Endothelial cell (in vitro differentiated cells): ENCODE data around the gene TADA3. TPM values are rescaled to one million over a fixed set of nuclear protein-coding genes. Genes with fewer than 3 reads are reported as not detected.

ENCODE experiments used
- DNase-seq: peaks from one replicate; pipeline ENCODE4 v3.0.0; 2021; ENCODE audit warnings: low spot score
- H3K27ac Mint-ChIP-seq: one replicate; pipeline ENCODE4 v1.8.0; 2021; ENCODE audit warnings: mixed read lengths, inconsistent platforms; ENCODE audit not compliant: unreplicated experiment
- H3K27me3 Mint-ChIP-seq: one replicate; pipeline ENCODE4 v1.8.0; 2021; ENCODE audit warnings: mild to moderate bottlenecking, moderate library complexity, mixed read lengths, inconsistent platforms; ENCODE audit not compliant: unreplicated experiment
- H3K36me3 Mint-ChIP-seq: one replicate; pipeline ENCODE4 v1.8.0; 2021; ENCODE audit warnings: mild to moderate bottlenecking, low read depth, mixed read lengths, inconsistent platforms; ENCODE audit not compliant: unreplicated experiment
- H3K4me1 Mint-ChIP-seq: one replicate; pipeline ENCODE4 v1.8.0; 2021; ENCODE audit warnings: mild to moderate bottlenecking, mixed read lengths, inconsistent platforms; ENCODE audit not compliant: unreplicated experiment
- H3K4me3 Mint-ChIP-seq: one replicate; pipeline ENCODE4 v1.8.0; 2021; ENCODE audit warnings: mild to moderate bottlenecking, mixed read lengths, inconsistent platforms; ENCODE audit not compliant: unreplicated experiment
- H3K9me3 Mint-ChIP-seq: one replicate; pipeline ENCODE4 v1.8.0; 2021; ENCODE audit warnings: mixed read lengths, inconsistent platforms; ENCODE audit not compliant: unreplicated experiment
- CTCF ChIP-seq: fragments of 200-600 bp; sonication (generic); IDR thresholded peaks from one replicate; pipeline ENCODE4 v1.5.0; 2021; ENCODE audit warnings: antibody characterized with exemption; ENCODE audit not compliant: unreplicated experiment
- total RNA-seq: library from RNA; stranded (reverse); fragmentation: NEBNext Ultra II Directional; extraction: Animal tissue kit (Norgen Biotek cat#: 25700); gene quantifications from one replicate; pipeline ENCODE4 v1.2.1, GENCODE V29; 2021; ENCODE audit not compliant: unreplicated experiment

Gene TADA3
- total RNA-seq, 1 donor from 2014 or later, result 35.4 TPM

GRCh38 chr3:9745521-9745920 lies 46.8 kb downstream of the TADA3 start:
- no peaks in the 10 kb centered on the region for H3K9me3 Mint-ChIP-seq
- no peak overlapping the region for H3K27ac Mint-ChIP-seq
- TF ChIP-seq CTCF, result no peak
- H3K27me3 Mint-ChIP-seq, result peaks cover 9% of the 10 kb centered on the region
- H3K4me3 Mint-ChIP-seq, result no peak overlapping the region
- no peak for DNase-seq
- peaks cover 50% of the 10 kb centered on the region for H3K36me3 Mint-ChIP-seq
- H3K4me1 Mint-ChIP-seq, result peaks cover 17% of the 10 kb centered on the region

DNA sequence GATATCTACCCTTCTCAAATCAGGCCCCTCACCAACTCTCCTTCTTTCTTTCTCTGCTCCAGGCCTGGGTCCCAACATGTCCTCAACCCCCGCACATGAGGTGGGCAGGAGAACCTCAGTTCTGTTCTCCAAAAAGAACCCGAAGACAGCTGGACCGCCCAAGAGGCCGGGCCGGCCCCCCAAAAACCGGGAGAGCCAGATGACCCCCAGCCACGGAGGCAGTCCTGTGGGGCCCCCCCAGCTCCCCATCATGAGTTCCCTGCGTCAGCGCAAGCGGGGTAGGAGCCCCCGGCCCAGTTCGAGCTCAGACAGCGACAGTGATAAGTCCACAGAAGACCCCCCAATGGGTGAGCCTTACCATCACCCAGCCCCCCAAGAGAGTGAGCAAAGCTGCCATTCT lies 48.1 kb downstream of the TADA3 start:
- peaks cover 60% of the 10 kb centered on the region for H3K36me3 Mint-ChIP-seq
- no peak overlapping the region for H3K4me3 Mint-ChIP-seq
- no peak for TF ChIP-seq CTCF

DNA sequence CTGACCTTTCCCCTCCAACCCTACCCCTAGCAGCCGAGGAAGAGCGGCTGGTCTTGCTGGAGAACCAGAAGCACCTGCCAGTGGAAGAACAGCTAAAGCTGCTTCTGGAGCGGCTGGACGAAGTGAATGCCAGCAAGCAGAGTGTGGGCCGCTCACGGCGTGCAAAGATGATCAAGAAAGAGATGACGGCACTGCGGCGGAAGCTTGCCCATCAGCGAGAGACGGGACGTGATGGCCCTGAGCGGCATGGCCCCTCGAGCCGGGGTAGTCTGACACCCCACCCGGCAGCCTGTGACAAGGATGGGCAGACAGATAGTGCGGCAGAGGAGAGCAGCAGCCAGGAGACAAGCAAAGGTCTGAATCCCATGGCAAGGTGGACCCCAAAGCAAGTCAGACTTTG lies 48.7 kb downstream of the TADA3 start:
- DNase-seq, result no peak
- peaks cover under 1% of the 10 kb centered on the region for H3K27me3 Mint-ChIP-seq
- peaks cover under 1% of the 10 kb centered on the region for H3K4me1 Mint-ChIP-seq
- H3K9me3 Mint-ChIP-seq, result no peaks in the 10 kb centered on the region
- no peak overlapping the region for H3K4me3 Mint-ChIP-seq
- no peak for TF ChIP-seq CTCF
- no peak overlapping the region for H3K27ac Mint-ChIP-seq
- H3K36me3 Mint-ChIP-seq, result peaks cover 65% of the 10 kb centered on the region

More for the DNA sequence above, 48.1 kb downstream of the TADA3 start:
- Mint-ChIP-seq H3K27ac (no peak overlapping the region), H3K4me1 (peaks cover 5% of the 10 kb centered on the region), H3K27me3 (peaks cover 2% of the 10 kb centered on the region), H3K9me3 (no peaks in the 10 kb centered on the region)
- DNase-seq, result no peak

DNA sequence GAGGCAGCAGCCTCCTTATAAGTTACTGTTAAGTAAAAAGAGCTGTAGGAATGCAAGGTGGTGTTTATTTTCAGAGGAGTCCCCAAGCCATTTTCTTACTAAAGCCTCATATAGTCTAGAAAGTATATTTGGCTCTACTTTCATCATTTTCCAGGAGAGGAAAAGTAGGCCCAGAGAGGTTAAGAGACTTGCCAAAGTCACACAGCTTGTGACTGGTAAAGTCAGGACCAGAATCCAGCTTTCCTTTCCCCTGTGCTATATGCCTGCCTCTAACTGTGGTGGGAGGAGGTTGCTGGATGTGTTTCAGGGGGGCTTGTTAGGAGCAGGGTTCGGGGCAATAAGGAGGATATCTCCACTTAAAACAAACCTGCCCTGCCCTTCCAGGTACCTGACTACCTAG lies 49.7 kb downstream of the TADA3 start:
- H3K27ac Mint-ChIP-seq, result no peak overlapping the region
- no peaks in the 10 kb centered on the region for H3K4me1 Mint-ChIP-seq
- H3K4me3 Mint-ChIP-seq, result peak overlapping the region; percentile 31
- H3K36me3 Mint-ChIP-seq, result peaks cover 66% of the 10 kb centered on the region
- H3K9me3 Mint-ChIP-seq, result no peaks in the 10 kb centered on the region
- H3K27me3 Mint-ChIP-seq, result no peaks in the 10 kb centered on the region
- no peak for DNase-seq
- TF ChIP-seq CTCF, result no peak

GRCh38 chr3:9739181-9739580 lies 53.1 kb downstream of the TADA3 start:
- Mint-ChIP-seq H3K27ac (no peak overlapping the region), H3K4me1 (peaks cover 12% of the 10 kb centered on the region), H3K9me3 (no peaks in the 10 kb centered on the region), H3K27me3 (peaks cover 2% of the 10 kb centered on the region), H3K36me3 (peaks cover 57% of the 10 kb centered on the region), H3K4me3 (peak overlapping the region; percentile 17)
- no peak for TF ChIP-seq CTCF
- DNase-seq, result no peak
